NOMO-1 treated with dmso at 0.1 percent for 144 hours (cell line): Measurements from ENCODE around the gene ADGRD1.

Experiments
- DNase-seq: peaks from one replicate; lab custom pipeline; 2025; ENCODE audit not compliant: unreplicated experiment; lab: John Stamatoyannopoulos, UW

The ADGRD1 gene

DNA sequence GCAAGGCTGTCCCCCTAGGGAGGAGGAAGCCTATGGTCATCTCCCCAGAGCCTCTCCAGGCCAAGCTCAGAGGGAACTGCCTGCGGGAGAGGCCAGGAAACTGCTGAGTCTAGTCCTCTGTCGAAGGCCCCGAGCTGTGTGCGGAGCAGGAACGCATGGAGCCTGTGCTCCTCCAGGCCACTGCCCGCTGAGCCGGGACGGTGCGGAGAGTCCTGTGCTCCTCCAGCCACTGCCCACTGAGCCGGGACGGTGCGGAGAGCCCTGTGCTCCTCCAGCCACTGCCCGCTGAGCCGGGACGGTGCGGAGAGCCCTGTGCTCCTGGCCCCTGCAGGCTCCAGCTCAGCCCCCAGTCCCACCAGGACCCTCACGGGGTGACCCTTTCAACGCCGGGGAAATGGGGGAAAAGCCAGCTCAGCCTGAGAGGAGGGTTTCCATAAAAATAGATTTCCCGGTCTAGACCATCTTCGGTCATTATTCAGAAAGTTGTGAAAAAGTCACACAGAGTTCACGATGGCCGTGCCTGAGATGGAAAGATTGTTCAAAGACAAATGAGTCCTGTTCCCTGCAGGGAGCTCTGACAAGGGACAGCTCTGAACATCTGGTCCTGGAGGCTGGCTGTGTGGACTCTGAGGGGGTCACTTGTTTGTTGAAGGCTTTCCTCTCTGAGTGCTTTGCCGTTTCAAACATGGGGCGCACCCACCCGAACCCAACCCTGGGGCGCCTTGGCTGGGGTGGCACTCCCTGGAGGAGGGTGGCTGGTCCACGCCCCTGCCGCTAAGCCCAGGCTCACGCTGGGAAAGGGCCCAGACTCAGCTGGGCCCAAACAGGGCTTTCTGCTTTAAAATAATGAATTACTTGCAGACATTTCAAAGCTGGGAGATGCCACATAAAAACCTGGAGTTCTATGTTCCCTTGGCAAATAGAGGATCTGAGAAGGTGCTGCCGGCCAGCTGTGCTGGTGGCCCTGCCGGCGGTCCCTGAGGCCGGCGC, 85.5 kb downstream of the ADGRD1 start:
- DNase-seq, result no peak

DNA sequence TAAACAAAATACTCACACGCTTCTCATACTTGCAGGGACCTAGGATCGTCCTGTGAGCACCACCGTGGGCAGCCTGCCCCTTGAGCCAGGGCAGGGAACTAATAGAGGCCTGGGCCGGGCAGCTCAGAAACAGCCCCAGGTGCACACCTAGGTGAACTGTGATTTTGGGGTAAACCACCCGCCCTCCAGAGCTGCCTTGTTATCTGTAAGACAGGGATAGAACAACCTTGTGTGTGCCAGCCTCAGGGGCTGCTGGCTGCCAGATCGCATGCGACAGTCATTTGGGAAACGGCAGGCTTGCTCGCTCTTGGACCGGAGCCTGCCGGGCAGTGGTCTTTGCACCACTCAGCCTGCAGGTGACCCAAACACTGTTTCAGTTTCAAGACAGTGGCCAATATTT, 86.8 kb downstream of the ADGRD1 start:
- no peak for DNase-seq

DNA sequence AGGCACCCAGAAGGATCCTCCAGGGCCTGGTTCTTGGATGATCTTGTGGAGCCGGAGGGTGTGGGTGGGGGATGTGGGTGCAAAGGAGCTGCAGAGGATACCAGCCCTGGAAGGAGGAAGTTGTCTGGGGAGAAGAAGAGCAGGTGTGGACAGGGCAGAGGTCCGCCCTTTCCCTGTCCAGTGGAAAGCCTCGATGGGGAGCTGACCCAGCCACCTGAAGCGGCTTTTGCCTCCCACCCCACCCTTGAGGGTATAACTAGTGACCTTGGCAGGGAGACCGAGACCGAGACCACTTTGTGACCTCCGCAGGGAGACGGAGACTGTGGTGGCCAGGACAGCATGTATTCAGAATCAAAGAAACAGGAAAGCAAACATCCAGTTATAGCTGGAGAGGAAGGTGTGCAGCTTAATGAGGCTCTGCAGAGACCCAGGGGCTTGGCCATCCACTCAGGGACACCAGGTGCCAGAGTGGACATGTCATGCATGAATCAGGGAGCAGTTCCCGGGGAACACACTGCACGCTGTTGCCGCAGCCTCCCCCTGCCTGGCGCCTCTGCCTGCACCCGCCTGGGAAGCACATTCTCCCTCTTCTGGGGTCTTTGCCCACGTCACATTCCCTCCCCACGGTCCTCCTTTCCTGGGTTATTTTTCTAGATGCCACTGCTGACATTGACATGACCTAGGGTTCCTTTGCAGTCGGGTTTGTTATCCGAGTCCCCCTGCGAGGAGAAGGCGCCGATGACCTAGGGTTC, 87.7 kb downstream of the ADGRD1 start:
- no peak for DNase-seq

DNA sequence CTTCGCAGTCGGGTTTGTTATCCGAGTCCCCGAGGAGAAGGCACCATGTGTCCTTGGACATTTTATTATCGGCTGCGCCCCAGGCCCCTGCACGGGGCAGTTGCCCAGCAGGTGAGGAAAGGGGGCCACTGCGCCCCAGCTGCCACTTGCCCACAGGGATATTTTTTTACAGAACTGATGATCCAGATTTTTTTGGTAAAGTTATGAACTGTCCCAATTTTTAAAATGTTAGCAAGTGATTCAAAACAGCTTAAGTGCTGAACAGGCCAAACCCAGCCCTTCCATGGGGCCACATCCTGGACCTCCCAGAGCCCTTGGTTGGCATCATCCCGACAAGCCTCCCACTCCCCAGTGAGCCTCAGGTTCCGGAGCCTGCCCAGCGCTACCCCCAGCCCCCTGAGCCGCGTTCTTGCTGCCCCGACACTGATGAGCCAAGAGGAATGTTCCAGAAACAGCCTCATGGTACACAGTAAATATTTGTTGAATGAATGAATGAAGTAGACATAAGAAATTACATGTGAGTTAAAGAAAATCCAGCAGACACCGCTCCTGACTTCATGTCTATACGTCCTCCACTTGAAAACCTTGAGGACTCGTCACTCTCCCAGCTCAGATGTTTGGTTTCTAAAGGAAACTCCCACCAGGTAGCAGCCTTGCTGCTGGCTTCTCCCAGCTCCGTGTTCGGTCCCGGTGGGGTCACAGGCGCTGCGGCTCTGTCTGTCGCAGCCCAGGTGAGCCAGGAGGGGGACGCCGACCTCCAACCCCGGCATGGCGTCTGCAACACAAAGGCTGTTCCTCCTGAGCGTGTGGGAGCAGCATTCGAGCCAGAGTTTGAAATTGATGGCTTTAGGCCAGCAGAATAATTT, 88.5 kb downstream of the ADGRD1 start:
- no peak for DNase-seq

DNA sequence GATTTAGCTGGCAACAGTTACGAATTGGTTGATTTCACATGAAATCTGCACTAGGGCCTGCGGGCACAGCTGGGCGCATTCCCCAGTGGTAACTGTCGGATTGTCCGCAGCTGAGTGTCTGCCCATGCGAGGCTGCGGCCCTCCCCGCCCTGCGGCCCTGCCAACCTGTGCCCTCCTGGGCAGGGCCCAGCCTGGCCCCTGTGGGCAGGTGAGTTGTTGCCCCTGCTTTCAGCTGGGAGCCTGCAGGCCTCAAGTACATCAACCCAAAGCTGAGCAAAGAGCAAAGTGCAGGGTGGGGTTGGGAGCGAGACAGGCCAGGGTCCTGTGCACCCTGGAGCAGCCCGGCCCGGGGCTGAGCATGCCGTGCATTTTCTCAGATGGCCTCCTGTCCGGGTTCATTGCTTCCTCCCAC, 89.1 kb downstream of the ADGRD1 start:
- no peak for DNase-seq

DNA sequence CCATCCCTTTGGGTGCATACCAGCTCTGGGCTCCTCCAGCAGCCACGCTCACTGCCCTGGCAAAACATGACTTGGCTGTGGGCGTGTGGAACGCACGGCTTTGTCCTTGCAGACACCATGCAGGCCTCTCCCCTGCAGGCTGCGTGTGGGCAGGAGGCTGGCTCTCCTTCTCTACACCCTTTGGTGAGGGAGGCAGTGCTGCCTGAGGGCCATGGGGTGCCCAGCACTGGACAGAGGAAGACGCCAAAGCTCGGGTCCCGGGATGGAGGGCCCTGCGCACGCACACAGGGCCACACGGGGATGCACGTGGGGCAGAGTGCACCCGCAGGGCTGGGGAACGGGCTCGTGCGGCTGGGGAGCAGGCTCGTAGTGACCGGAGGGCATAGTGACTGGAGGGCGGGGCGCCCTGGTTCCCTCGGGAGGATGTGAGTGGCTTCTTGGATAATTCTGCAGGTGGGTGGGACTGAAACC, 89.7 kb downstream of the ADGRD1 start:
- DNase-seq, result no peak

DNA sequence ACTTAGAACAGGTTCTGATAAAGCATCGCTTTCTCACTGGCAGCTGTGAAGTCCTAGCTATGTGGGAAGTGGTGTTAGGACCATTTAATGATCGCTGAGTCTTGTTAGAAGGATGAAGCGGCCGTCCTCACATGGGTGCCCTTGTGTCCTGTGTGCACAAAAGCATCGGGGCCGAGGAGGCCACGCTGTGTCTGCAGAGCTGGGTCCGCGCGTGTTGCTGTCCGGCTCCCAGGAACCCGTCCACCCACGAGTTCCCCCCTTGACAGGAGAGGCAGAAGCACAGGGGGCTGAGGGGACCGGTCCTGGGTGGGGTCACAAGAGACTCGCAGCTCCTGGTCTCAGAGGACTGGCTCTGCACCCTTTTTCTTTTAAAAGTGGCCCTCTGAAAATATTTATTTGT, 90.4 kb downstream of the ADGRD1 start:
- no peak for DNase-seq

DNA sequence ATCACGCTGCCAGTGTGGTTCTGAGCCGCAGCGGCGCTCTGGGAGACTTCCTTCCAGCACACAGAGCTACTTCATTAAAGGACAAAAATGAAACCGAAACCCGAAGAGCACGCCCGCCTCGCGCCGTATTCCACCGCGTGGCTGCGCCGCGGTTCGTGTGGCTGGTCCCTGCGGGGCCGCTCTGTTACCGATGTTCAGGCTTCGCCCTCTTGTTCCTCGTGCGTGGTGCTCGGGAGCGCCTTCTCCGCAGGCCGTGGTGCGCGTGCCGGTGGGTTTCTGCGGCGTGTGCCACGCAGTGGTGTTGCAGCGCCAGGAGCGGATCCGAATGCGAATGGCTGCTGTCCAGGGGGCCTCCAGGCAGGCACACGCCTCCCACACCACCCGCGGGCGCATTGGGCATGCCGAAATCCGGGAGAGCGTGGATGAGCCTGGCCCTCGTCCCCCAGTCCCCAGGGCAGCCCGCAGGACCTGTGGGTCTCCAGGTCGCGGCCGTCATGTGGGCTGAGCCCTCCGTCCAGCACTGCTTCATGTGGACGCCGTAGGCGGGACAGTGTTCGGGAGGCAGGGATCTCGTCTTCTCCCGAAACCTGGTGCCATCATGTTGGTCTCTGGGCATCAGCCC, 91.2 kb downstream of the ADGRD1 start:
- DNase-seq, result no peak

DNA sequence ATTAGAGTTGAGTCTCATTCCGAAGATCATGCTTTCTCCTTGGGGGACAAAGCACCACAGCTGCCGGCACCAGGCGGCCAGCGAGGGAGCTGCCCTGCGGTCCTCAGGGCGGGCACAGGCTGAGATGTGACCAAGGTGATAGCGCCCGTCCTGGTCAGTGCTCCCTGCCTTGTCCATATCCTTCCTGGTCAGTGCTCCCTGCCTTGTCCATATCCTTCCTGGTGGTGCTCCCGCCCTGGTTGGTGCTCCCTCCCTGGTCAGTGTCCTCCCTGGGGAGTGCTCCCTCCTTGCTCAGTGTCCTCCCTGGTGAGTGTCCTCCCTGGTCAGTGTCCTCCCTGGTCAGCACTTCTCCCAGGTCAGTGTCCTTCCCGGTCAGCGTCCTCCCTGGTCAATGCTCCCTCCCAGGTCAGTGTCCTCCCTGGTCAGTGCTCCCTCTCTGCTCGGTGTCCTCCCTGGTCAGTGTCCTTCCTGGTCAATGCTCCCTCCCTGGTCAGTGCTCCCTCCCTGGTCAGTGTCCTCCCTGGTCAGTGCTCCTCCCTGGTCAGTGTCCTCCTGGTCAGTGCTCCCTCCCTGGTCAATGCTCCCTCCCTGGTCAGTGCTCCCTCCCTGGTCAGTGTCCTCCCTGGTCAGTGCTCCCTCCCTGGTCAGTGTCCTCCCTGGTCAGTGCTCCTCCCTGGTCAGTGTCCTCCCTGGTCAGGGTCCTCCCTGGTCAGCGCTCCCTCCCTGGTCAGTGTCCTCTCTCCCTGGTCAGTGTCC, 92.2 kb downstream of the ADGRD1 start:
- DNase-seq, result no peak

DNA sequence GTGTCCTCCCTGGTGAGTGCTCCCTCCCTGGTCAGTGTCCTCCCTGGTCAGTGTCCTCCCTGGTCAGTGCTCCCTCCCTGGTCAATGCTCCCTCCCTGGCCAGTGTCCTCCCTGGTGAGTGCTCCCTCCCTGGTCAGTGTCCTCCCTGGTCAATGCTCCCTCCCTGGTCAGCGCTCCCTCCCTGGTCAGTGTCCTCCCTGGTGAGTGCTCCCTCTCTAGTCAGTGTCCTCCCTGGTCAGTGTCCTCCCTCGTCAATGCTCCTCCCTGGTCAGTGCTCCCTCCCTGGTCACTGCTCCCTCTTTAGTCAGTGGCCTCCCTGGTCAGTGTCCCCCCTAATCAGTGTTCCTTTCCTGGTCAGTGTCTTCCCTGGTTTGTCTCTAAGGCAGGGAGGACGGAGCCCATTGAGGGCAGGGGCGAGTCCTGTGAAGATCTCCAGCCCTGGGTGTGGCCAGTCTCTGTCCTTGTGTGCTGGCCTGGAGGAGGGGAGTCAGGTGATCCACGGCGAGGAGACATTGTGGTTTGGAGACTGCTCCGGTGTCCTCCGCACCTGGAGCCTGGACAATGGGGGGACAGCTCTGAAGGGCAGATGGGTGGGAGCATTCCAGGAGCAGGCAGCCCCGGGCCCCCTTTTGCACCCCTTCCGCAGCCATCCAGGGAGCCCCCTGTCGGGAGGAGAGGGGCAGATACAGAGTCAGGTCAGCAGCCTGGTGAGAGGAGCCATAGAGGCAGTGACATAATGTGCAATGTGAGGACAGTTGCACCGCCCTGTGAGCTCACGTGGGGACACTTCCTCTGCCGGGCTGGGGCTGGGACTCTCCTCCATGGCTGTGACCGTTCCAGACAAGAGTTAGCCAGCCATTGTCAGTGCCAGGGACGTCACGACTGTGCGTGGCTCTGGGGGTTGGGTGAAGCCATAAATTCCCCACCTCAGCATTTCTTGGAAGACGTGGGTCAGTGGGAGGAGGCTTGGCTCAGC, 93.4 kb downstream of the ADGRD1 start:
- peak; percentile 1 for DNase-seq

DNA sequence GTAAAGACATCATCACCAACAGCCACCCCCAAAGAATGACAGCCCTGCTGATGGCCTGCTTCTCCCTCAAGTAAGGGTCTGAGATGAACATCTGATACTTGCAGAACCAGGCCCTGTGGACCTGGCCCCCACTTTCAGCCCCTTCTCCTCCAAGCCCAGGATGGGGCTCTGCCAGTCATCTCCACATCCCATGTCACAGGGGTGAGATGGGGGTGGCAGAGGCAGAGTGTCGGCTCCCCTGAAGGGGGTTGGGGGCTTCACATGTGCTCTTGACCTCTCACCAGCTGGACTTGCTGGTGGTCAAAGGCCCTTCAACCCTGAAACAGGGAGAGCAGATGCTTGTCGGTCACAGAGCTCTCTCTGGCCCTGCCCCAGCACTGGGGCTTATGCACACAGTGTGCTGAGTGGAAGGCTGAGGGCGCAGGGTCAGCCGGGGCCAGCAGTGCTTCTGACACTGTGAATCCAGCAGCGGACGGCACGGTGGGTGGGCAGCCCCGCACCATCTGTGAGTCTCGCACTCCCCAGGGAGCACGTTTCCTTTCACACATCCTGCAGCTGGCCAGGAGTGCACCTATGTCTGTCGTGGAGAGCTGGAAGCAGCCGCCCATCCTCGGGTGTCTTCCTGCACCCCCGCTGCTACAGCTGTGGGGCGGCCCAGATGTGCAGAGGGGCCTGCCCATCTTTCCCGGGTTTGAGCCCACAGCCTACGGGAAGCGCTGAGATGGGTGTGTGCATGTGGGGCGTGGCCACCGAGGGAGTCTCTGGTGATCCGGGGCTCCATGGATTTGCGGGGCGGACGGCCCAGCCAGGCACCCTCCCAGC, 94.3 kb downstream of the ADGRD1 start:
- no peak for DNase-seq

DNA sequence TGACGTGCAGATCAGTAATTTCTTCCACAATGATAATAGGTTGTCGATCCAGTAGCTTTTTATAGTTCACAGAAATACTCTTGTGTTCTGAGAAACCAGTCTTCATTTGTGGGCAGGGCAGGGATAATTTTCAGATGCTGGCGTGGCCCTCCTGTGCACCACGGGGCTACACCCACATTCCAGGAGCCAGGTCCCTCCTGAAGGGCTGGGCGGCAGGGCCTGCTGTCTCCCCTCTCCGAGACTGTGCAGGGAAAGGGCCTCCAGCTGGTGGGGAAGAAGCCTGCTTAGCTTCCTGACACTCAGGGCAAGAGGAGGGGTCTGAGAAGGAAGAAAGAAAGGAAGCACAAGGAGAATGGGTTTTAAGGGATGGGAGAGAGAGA, 94.9 kb downstream of the ADGRD1 start:
- DNase-seq, result no peak

DNA sequence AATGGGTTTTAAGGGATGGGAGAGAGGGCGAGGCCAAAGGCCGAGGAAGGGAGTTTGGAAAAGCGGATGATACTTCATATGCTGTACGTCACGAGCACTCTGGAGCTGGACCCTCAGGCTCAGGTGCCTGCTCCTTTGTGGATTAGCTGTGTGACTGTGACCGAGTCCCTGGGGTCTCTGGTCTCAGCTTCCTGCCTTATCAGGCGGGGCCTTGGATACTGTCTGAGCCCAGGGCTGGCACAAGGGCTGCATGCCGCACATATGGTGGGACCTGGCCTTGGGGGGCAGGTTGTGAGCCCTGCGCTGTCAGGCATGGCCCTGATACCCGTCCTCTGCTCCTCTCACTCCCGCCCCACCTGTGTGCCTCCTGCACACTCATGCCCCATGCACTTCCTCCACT, 95.3 kb downstream of the ADGRD1 start:
- no peak for DNase-seq

DNA sequence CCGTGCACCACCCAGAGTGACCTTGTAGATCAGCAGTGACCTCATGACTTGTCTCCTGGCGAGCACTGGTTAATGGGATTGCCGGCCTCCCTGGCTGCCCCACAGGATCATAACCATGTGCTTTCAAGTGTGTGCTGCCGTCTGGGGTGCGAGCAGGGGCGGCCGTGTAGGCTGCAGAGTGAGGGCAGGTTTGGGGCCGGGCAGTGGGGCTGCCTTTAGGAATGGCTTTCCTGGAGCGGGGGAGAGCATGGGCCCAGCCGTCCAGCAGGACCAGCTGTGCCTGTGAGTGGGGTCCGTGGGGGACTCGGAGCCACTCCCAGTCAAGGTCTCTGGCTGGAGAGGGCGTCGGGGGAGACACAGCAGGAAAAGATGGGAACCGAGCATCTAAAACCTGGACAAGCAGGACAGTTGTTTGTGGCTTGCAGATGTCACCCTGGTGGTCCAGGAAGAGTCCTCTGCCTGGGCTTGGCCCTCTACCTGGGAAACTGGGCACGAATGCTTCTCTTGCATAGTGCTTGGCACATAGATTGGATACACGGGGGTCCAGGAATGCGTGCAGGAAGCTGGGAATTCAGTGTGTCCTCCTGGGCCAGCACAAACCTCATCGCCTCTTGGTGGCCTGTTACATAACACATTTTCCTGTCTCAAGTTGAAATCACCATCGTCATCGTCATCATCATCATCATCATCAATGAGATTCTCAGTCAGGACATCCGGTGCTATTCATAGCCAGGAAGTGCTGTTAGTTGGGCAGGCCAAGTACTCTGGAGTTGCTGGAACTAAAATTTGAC, 96.0 kb downstream of the ADGRD1 start:
- DNase-seq, result no peak

DNA sequence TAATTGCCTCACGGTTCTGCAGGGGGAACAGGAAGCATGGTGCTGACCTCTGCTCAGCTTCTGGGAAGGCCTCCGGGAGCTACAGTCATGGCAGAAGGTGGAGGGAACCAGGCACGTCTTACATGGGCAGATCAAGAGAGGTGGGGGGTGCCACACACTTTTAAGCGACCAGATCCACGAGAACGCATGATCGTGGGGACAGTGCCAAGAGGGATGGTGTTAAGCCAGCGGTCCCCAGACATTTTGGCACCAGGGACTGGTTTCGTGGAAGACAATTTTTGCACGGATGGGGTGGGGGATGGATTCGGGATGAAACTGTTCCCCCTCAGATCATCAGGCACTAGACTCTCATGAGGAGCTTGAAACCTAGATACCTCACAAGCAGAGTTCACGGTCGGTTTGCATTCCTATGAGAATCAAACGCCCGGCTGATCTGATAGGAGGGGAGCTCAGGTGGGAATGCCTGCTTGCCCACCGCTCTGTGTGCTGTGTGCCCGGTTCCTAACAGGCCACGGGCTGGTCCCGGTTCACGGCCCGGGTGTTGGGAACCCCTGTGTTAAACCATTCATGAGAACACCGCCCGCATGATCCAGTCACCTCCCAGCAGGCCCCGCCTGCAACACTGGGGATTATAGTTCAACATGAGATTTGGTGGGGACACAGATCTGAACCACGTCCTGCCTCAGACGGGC, 96.9 kb downstream of the ADGRD1 start:
- DNase-seq, result no peak

DNA sequence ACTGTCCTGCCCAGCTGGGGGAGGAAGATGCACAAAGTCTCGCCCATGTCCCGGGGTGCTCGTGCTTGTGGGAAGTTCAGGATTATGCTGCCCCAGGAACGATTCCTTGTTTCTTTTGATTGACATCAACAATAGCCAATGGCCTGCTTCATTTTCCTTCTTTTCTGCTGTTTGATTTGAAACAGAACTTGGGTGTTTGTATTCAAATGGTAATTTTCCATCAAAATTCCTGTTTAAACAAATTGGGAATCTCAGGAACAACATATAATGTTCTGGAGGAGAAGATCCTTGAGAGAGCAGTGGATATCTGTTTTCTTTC, 97.4 kb downstream of the ADGRD1 start:
- no peak for DNase-seq
